Inferior parietal cortex (tissue), 1 donor: Measurements from ENCODE around the gene EPB41L2.

Source experiments
- DNase-seq: peaks from one replicate; pipeline ENCODE4 v3.0.0-alpha.2; 2016; ENCODE audit errors: extremely low spot score

The EPB41L2 gene

DNA sequence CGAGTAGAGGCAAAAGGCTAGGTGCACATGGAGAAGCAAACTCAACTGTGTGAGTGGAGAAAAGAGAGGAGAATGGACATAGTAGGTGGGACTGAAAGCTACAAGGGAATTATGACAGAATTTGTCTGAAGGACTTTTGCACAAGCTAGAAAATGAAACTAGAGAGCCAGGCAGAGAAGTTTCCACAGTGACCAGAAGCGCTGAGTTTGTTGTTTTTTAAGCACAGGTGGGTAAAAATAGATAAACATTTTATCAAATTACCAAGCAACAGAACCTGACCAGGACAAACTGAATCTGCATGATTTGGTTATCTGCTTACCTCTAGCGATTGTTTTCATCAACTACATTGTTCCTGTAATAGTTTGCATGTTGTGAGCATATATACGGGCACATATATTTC is 197.3 kb downstream of the EPB41L2 start:
- no peak for DNase-seq

DNA sequence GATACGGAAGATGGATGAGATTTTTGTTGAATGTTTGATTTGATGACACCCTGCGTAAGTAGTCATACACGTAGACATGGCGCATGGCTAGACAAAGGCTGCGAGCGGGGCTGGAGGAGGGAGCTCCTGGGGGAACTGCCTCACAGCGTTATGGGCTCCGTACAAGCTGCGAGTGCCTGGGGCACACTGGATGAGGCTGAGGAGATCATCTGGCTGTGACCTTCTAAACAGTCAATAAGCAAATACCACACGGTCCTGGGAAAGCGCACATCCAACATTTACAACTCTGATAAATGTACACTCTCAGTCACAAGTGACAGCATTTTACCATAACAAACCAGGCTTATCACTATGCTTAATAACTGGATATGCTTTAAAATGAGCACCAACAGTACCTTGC is 198.7 kb downstream of the EPB41L2 start:
- DNase-seq: no peak

DNA sequence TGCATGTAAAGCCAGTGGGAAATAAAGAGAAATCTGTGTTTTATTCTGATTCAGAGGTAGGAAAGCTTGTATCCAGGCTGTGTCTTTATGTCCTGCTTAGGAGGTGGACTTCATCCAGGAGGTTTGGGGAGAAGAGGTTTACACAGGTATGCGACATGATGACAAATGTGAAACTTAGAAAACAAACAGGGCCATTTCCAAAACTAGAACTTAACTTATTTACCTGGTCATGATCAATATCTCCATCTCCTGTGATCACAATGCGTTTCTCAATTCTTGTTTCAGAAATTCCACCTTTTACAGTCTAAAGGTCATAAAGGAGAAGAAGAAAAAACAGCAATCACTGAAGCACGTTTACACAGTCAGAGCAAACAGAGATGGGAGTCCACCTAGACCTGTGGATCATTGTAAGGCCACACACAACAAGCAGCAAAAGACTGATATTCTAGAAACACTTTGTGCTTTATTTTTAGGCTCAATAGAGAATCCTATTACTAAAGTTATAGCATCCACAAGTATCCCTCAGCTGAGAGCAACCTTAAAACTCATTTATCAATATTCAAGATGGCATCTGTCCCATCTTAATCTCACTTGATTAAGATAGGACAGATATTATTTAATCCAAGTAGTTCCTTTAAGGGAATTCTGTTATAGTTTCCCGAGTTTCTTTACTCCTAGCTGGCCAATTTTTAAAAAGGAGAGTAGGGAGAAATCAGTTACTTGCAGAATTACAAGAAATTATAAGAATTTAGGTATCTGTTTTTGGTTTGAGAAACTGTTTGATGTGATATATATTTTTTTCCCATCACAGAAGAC is 199.4 kb downstream of the EPB41L2 start:
- DNase-seq: no peak

DNA sequence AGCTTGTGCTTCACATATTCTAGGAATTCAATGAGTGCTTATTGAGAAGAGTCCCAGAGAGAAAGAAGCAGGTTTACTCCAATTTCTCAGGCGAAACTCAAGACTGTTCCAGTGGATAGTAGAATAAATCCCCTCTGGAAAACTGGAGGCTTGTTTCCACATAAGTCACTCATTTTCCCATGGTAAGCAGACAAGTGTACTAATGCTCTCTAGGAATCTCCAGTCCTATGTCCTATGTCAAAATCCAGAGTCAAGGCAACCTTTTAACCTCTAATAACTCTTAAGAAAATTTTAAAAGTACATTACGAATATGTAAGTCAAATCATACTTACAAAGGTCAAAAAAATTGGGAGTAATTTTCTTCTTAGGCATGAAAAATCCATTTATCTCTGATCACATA is 200.7 kb downstream of the EPB41L2 start:
- no peak for DNase-seq

DNA sequence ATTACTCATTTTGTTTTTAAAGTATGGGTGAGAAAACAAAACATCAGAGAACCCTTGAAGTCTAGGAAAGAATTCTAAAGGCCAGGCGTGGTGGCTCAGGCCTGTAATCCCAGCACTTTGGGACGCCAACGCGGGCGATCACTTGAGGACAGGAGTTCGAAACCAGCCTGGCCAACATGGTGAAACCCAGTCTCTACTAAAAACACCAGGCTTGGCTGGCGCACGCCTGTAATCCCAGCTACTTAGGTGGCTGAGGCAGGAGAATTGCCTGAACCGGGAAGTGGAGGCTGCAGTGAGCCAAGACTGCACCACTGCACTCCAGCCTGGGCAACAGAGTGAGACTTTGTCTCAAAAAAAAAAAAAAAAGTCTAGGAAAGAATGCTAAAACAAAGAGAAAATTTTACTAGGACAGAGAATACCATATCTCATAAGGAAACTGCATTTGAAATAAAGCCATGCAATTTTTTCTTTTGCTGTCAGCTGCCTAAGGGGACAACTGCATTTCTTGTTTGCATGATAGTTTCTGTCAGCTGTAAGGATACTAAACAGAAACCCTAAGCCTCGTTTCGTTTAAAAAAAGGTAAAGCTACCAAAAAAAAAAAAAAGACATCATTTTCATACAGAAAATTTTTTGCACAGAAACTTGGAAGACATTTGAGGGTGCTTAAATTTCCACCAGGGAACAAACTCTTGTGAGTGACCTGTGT is 203.7 kb downstream of the EPB41L2 start:
- DNase-seq: no peak

DNA sequence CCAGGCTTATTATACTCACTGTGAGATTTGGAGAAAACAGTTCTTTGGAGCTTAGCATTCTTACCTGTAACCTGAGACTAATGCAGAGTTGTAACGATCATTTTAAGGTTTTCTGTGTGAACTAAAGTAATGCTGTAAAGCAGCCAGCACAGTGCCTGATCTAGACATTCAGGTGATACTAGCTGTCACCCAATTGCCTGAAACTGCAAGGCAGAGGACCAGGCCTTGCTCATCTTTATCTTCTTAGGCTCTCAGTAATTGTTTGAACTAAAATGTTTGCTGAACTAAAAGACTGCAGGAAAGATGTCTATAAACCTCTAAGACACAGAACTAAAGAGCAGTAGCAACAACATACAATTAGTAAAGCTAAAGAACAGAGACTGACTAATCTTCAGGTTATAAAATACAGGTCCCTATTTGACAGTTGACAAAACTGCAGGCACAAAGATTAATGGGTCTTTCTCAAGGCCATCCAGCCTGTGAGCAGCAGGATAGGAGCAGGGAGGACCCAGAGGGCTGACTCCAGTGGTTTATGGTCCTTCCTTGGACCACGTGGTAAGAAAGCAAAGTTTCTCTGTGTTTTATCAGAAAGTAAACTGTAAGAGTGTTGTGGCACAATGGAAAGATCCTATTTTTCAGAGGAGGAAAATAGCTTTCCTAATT is 204.4 kb downstream of the EPB41L2 start:
- no peak for DNase-seq

DNA sequence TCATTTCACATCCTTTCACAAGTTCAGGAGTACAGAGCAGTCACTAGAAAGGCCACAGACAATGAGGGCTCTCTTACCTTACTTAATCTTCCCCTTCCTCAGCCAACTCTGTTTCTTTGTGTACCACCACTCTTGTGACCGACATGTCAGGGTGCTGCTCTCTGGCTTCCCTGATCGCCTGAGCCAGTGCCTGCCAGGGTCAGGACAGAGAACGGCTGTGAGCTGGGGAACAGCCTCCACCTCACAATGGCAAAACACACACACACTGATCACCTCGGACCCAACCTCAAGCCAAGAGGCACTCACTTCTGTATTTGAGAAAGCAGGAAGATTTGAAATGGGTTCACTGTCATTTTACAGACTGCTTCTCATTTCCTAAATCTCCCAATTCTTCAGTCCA is 205.0 kb downstream of the EPB41L2 start:
- DNase-seq: no peak

DNA sequence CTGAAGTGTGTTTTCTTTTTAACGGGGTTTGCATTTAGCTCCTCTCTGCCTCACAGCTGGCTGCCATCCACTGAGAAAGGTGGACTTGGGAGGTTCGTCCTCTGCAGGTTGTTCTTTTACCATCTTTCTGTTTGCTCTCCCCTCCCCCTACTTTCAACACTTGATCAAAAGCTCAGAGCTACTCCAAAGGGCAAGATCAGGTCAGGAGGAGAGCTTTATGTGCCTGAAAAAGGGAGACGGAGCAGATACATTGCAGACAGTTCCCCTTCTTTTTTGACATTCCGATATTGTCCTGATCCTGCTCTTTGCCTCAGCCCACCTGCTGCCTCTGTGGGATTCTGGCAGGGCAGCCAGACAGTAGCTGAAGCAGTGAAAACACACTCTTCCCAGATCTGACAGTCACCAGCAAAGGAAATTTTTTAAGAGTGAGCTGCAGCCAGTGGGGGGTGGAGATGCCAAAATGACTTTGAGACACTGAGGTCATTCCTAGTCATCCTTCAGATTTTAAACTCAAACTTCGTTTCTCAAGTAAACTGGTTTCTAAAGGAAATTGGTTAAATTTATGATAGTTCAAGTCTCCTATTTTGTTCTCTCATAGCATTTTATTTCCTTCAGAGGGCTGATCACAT is 209.4 kb downstream of the EPB41L2 start:
- no peak for DNase-seq

DNA sequence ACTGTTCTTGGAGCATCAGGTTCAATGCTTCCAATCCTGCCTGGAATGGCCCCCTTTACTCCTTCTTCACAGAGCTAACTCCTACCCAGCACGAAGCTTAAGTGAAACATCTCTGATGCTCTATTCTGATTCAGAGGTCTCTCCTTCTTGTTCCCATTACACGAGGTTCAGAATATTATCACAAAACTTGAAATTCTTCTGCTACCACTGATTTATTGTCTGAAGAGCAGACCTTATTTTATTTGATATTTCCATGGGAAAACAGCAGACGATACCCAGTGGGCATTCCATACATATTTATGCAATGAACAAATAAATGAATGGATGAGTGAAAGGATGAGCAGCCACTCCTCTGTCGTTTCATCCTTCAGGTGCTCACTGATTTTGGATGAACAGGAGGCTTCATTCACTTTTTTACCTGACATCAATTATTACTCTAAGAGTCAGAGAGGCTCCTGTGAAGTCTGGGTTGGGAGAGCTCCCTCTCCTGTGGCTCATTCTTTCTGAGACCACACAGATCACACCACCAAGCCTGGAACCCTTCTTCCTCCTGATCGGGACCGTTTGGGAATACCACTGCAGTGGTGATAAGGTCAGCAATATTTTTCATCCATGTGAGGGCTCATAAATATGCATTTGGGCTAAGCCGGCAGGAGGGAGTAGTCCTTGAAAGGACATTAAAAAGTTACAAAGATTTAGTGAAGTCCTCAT is 210.0 kb downstream of the EPB41L2 start:
- DNase-seq: no peak

DNA sequence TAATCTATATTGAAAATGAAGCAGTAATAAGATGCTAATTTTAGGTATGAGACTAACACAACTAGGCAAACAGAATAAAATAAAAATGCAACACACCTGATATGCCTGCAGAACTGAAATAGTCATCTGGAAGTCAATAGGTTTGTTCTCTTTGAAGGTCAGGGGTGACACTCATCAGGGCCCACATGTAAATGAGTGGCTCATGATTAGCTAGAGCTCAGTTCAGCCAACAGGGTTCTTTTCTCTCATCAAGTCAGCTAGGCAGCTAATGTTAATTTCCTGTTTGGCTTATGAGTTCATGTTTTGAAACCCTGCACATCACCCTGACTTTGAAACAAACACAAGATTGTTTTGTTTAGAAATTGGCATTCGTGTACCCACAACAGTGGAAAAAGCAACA is 212.0 kb downstream of the EPB41L2 start:
- DNase-seq: no peak

DNA sequence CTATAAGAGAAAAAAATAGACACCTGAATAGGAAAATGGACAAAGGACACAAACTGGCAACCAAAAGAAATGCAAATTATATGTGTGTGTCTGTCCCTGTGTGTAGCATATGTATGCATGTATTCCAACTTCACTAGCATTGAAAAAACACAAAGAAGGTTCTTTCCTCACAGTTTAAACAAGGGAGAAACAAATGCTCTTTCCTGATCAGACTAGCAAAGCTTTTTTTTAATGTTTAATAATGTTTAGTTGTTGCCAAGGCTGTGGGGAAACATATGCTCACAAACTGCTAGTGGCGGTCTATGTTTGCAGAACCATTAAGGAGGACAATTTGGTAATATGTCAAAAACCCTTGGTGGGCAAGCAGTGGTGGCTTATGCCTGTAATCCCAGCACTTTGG is 213.5 kb downstream of the EPB41L2 start:
- no peak for DNase-seq

DNA sequence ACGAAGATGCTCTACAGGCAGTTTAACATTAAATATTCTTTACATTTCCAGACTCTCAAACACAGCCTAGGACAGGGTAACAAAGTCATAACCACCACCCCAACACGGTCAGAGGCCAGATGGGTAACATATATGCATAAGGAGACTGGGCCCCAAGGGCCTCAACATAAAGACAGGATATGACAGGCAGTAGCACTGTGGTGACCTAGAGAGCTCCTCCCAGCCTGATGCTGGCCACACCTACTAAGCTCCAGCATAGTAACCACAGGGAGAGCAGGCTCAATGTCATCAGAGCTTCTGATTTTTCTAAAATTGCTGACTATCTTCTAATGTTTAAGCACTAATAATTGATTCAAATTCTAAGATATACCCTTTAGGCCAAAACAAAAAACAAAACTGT is 214.1 kb downstream of the EPB41L2 start:
- DNase-seq: no peak

DNA sequence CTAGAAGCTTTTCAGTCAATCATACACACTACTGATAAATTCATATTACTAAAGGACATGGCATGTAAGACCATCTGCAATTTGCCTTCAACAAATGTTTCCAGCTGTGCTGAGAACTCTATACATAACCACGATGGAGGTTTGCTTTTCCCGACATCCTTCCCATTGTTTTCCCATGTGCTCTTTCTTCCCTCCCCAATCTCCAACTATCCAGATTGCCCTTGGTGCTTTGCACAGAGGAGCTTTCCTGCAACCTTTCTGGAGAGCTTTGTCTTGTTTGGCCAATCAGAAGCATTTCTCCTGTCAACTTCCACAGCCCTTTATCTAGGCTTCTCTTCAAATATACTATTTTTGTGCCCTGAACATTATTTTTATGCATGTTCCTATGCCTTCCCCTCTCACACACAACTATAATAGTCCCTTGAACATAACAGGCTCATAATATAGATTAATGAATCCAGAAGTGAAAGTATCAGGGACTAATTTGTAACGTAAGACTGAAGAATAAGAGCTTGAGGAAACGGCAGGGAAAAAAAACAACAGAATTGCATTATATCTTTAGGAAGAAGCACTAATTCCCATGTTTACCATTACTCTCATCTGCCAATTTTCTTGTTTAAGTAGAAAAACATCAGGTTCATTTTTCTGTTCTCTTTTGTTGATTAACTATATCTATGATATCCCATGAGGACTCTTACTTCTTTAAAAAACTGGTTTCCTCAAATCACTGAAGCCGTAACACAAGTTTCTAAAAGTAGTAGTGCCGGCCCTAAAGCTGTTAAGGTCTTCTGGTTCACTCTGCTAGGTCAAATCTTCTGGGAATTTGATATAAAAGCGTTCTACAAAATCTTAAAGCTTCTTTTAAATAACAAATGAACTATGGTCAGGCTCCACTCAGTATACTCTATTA is 215.8 kb downstream of the EPB41L2 start:
- DNase-seq: no peak

DNA sequence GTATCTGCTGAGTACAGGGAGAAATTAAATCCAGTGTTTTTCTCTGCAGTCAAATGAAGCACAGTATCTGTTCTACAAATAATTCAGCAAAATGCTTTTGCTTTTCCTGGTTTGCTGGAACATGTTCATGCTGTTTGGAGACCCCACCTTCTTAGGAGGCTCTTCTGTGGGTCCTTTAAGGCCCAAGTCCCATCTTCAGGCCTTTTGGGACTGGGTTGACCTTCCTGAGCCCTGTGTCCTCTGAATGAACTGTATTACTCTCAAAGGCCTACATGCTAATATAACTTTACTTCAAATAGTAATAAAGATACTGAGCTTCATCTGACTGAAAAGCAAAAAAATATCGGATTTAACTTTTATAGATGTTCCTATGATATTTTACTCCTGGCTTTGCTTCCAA is 216.5 kb downstream of the EPB41L2 start:
- DNase-seq: no peak

DNA sequence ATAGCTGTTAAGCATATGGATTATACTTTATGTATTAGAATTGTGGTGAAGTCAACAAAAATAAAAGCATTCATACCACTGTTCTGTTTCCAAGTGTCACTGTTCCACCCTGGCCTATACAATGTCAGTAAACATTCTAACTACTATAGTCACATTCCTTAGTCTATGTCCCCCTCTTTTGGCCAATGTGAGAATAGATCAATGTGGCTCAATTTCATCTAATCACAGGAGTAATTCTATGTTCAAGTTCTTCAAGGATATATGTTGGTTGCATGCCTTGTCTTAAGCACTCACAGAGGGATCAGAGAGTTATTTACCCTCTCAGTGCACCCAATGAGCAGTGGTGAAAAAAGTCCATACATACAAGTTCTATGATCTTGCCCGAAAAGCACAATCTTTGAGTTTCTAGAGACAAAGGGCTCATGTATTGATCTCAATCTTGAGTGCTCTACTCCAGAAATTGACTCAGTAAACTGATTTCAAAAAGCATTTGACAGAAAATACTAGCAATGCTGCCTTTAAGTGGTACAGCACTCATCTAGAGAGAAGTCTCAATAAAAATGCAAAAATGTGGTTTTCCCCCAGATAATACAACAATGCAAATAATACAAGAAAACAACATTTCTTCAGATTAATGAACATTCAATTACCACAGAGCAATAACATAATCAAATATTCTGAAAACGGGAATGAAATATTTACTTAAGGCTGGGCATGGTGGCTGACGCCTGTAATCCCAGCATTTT is 219.3 kb downstream of the EPB41L2 start:
- peak; percentile 64 for DNase-seq

DNA sequence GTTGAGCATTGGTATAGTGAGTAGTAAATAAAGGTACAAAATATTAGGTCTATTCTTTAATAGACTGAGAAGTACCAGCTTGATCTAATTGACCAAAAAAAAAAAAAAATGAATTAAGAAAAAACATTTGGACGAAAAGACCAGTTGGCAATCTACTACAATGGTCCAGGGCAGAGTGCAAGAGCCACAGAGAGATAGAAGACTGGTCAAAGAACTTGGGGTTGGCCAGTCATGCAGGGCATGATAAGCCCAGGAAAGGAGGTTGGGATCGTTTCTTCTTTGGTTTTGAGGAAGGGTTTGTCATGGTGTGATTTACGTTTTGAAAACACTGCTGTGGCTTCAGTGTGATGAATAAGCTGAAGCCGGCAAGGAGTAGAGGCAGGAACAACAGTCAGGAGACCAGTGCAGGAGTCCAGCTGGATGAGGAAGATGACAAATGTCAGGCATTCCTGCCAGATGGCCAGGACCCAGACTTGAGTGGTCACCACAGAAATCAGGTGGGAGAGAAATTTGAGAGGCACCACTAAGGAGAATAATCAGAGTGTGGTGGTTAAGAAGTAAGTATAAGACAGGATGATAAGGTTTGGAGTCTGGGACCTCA is 221.8 kb downstream of the EPB41L2 start:
- no peak for DNase-seq

DNA sequence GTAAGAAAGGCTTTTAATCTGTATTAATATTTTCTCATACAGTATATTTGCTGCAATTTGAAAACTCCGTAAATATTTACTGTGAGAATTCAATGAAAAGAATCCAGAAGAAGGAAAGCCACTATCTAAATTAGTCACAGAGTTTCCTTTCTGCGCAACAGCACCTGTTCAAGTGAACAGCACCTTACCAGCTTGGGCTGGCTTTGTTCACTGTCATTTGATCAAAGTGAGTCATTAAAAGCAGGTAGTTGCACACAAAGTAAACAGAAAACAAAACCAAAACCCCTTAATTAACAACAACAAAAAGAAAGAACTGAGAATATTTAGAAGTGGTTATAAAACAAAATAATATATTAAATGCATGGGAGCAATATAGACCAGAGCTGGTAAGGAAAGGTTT is 223.0 kb downstream of the EPB41L2 start:
- no peak for DNase-seq

DNA sequence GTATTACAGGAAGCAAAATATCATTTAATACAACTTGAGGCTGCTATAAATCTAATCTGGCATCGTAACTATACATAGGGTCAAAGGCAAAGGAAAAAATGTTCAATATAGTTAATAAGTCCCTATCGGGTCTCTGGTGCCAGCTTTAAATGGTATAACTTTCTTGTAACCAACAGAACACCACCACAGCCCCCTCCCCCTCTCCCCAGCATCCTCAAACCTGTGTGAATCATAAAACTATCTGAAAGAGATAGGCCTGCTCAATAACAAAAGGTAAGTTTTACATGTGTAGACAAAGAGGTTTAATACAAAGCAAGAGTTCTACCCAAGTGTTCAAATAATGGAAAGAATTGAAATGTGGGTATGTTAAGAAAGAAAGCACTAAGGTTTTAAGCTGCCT is 223.7 kb downstream of the EPB41L2 start:
- DNase-seq: no peak

DNA sequence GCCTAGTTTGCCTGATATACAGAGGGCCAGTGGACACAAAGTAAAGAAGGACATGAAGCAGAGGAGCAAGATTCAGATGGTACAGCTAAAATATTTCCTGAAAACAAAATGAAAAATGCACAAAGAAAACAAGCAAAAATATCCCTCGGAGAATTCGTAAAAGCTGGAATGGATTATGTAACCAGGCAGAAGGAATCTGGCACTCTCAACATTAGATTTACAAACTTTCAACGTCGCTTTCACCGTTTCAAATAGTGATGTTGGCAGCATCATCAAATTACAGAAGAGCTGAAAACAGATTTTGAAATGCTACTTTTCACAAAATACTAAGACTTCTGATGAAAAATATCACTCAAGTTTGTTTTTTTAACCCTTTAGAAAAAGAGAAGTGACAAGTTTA is 224.1 kb downstream of the EPB41L2 start:
- no peak for DNase-seq
